ENCODE results near the gene CLIC6.

Gene CLIC6

DNA sequence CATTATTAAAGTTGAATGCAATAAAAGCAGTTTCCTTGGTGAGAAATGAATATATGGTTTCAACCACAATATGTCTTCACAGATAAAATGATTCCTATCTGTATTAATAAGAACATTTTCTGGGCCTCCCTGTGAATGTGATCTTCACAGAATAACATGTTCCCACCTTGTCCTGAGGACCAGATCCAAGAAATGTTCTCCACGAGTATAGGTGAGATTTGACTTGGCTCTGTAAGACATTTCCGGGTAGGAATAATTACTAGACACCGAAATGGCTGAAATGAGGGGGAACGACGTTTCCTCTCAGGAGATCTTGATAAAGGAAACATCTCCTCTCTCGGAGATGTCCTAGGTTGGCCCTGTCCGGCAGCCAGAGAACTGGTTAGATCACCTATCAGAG lies 61.4 kb downstream of the CLIC6 start:
- DNase-seq, result peak; percentile 14

DNA sequence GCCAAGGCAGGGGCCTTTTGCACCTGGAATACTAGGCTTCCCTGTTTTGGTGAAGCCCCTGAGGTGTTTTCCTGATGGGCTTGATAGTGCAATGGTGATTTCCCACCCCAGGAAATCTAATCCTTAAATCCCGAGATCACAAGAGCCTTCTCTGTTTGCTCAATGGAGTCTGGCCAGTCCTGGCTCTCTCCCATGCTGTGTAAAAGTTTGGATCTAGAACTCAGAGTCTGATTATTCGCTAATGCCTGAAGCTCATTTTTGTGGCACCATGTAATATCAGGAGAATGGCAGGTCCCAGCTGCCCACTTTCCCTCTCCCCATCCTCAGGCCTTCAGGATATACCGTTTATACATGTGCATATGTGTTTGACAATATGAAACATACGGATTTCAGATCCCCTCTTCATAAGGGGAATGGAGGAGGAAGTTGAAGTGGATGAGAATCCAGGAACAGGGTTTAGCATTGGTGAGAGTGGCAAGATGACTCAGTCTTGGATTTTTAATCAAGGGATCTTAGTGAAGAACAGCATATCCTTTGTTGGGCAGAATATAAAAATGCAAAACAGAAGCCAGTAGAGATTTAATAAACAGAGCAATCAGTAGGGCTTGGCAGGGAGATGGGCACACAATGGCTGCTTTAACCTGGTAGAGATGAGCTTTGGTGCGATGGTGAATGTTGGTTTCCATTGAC lies 62.1 kb downstream of the CLIC6 start:
- DNase-seq, result no peak

DNA sequence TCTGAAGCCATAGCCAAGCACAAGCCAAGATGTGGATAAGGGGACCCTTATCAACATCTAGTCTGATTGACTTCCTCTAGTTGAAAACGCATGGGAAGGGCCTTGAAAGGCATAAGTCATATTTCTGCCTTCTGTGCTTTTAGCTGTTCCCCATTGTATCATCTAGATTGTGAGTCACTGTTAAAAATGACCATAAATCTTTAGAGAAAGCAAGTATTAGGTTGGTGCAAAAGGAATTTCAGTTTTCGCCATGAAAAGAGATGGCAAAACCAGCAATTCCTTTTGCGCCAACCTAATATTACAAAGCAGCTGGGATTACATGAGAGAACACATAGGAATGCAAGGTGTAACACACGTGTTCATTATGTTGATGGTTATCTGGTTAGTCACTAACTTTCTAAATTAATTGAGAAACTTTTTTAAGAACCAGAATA lies 63.6 kb downstream of the CLIC6 start:
- DNase-seq, result peak; percentile 14

DNA sequence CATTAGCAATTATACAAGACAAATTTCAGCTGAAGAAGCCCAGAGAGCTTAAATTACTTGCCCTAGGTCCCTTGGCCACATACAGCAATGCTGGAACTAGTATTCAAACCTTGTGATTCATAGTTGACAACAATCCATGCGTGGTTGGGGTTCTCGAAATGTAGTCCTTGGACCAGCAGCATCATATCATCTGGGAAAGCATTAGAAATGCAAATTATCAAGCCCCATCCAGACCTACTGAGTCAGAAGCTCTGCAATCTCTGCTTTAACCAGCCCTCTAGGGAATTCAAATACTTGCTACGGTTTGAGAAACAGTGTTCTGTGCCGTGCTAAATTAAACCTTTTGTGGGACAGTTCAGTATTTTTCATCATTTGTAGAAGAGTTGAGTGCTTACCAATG lies 65.1 kb downstream of the CLIC6 start:
- no peak for DNase-seq

DNA sequence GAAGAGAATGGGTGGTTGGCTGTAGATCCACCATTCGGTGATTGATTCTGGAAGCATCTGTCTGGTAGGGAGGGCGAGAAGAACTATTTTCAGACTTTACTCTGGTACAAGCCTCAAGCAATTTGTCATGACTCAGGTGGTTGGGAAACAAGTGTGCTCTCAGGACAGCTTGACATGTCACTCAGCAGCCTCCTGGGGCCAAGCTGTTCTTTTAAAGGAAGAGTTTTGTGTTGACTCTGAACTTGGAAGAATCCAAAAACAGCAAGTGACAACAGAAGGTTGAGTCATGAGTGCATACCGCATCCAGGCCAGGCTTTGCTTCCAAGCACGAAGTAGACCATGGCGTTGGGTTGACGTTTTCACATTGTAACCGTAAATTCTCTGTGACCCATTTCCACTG lies 65.9 kb downstream of the CLIC6 start:
- DNase-seq, result no peak

DNA sequence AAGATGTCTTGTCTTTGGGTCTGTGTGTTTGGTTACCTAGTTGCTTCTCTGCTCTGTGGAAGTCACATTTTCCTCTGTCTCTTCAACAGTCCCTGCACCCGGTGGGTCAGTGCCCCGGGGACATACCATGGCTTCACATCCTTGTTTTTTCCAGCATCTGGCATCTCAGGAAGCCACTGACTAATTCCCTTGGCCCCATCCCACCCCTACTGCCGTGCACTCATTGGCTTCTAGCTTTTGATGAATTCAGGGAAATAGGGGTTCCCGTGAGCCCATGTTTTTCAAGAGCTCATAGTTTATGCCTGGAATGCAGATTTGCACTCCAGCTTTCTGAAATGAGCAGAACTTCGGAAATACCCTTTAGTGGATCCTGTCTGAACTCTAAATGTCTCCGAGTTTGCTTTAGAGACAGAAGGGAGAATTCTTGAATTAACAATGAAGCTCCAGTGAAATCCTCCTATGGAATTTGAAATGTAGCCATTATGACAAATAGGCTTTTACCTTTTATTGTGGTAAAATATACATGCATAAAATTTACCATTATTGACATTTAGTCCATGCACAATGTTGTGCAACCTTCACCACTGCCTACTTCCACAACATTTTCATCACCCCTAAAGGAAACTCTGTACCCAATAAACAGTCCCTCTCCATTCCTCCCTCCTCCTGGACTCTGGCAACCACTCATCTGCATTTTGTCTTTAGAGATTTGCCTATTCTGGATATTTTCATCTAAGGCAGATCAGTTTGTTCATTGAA lies 67.5 kb downstream of the CLIC6 start:
- no peak for DNase-seq

DNA sequence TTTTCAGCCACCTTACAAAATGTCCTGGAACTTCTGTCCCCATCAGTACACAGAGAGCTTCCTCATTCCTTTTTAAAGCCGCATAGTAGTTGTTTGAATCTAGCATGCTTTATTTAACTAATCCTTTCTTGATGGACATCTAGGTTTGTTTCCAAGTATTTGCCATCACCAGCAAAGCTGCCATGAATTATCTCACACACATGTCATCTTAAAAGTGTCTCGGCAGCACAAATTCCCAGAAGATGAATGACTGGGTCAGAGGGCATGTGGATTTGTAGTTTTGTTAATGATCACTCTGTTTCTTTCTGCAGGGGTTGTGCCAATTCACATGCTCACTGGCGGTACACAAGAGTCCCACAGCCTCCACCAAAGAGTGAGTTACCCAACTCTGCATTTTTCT lies 68.3 kb downstream of the CLIC6 start:
- DNase-seq, result no peak

DNA sequence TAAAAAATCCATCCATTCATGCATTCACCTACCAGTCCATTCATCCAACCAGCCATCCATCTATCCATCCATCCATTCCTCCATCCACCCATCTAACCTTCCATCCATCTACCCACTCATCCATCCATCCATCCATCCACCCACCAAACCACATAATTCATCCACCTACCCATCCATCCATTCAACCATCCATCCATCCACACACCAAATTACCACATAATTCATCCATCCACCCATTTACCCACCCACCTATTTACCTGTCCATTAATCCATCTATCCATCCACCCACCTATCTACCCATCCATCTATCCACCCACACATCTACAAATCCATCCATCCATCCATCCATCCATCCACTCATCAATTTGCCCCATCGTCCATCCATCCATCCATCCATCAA lies 71.4 kb downstream of the CLIC6 start:
- DNase-seq, result no peak

DNA sequence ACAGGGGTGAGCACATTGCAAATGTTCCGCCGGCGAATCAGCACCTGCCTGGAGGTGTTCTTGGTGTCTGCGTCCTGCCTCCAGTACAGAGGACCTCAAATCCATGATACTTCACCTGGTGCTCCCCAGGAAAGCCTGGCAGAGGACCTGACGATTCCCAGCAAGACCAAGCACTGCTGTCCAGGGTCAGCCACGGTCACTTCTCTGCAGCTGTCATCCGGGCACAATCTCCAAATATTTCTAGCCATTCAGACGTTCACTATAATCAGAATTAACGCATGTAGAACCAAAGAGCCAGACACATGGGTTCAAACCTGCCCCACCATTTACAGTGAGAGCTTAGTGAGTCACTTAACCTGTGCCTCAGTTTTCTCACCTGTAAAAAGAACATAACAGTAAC lies 74.5 kb downstream of the CLIC6 start:
- no peak for DNase-seq

DNA sequence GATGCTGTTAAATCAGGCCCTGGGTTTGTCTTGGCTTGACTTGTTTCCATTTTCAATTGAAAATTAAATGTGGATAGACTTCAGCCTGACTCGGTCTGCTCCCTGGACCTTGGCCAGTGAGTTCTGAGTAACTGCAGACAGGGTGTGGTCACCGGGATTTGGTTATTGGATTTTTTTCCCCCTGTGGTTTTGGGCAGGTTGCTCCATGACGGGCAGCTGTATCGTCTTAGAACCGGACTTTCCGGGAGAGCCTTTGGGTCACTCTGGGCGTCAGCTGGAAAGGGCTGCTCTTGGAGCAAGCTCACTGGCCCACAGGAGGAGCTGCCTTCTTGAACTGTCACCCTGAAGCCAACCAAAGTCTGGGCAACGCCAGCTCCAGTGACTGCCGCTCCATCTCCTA lies 75.0 kb downstream of the CLIC6 start:
- DNase-seq, result no peak

DNA sequence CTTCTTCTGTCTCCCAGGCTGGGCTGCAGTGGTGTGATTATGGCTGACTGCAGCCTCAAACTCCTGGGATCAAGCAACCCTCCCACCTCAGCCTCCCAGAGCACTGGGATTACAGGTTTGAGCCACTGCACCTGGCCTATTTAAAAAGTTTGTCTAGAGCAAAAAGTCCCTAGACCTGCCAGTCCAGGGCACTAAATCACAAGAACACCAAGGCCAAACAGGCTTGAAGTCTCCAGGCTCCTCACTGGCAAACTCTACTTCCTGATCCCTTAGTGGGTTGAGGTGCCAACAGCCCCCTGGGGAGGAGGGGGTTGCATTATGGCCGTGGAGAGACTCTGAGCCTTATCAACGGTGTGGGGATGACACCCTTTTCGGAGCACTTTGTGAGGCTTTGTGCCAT lies 76.0 kb downstream of the CLIC6 start:
- no peak for DNase-seq

DNA sequence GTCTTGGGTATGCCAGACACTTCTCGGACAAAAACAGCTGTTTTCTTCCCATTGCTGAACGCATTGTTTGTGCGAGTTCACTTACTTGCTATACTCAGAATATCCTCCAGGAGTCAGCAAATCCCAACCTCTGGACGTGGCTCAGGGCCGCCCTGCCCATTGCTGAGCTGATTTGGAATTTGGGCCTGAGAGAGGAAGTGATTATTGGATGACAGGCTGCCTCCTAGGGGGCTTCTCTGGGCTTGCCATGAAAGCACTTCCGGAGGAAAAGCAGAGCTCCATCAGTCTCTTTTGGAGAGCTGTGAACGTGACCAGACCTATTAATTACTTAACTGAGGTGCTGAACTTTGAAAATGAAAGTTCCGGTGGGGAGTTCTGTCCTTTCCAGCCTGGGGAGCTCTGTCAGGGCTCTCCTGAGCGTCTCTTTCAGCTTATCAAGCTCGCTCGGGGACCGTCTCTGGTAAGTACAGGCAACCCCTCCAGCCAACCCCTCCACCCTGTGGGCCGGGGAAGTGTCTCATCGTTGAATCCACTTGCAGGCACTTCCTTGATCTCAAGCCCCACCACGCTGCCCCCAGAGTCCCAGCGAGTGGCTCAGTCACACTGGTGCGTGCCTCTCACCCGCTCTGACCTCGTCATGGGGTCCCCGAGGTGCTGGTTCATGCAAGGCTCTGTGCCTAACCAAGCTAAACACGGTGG lies 76.9 kb downstream of the CLIC6 start:
- DNase-seq, result peak; percentile 95

DNA sequence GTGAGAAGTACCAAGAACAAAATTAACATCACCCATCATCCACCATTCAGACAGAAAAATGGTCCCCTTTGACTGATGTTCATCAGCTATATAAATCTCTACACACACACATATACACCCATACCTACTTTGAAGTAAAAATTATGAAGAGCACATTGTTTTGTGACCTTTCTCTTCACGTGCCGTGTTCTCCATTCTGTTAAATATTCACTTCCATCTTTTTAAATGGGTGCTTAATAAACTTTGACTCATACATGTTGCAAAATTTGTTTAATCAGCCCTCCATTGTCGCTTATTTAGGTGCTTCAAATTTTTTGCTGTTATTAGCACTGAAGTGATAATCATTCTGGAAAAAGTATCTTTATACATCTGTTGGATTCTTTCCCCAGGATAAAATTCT lies 80.1 kb downstream of the CLIC6 start:
- no peak for DNase-seq

DNA sequence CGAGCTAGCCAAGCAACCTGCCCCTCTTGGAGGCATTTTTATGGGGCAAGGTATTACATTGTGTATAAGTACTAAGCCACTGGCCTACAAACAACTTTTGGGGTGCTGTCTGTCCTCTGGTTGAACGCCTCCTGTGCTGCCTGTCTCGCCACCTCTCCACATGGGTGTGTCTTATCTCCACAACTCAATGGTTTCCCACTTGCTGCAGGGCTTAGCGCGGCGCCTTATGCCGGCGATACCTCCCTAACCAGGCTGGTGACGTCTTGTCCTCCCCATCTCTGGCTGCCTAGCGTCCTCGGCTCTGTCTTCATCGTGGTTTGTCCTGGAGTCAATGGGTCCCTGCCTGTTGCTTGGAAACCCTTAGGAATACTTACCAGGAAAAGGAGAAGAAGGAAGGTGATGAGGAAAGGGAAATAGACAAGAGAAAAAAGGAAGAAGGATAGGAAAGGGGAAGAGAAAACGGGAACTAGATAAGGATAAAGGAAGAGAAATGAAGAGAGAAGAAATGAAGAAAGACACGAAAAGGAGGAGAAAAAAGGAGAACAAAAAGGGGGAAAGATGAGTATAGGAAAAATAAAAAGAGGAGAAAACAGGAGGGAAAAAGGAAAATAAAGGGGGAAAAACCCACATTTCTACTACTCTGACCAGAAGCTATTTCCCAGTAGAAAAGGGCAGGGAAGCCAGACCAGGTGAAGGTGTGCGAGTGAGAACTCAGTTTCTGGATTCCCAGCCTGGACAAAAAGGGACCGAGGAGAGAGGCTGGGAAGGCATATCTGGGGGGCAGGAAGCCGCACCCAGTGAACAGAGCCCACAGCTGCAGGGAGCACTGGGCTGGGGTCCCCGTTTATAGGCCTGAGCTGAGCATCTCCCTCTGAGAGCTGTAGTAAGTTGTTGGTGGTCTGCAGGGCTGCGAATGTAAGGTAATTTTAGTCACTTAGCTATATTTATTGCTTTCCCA lies 86.2 kb downstream of the CLIC6 start:
- DNase-seq, result no peak

DNA sequence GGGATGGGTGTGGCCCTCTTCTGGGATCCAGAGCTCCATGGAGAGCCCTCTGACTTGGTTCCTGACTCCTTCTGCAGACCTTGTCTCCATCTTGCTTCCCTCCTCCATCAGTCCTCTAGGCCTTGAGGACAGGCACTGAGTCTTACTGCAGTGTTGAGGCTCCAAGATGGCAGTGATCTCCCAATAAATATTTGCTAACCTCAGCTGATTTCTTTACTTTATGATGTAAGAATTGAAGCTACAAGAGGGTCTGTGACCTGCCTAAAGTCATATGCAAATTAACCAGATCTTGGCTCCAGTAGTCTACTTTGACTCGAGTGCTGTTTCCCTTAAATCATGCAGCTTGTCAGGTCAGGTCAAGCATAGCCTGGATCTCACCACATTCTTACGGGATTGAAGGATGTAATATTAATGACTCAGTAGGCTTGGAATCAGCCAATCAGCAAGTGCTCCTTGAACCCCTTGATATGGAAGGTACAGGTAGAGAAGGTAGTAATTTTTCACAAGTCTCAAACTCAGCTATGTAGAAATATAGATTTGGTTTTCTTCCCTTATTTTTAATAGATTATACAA lies 93.0 kb downstream of the CLIC6 start:
- DNase-seq, result no peak

DNA sequence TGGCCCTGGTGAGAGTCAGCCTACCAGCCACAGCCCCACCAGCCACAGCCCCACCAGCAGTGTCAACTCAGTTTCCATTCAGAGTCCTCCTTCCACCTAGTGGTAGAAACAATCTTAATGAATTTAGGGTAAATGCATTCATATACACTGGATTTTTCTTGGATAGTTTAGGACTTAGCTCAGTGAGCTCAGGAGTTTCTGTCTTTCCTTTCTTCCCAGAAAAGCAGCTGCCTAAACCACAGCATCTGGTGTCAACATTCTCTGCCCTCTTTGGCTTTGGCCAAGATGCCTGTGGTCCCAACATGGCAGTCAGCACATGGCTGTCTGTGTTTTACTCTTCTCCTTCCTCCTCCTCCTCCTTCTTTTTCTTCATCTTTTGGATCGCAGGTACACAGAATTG lies 94.0 kb downstream of the CLIC6 start:
- no peak for DNase-seq

DNA sequence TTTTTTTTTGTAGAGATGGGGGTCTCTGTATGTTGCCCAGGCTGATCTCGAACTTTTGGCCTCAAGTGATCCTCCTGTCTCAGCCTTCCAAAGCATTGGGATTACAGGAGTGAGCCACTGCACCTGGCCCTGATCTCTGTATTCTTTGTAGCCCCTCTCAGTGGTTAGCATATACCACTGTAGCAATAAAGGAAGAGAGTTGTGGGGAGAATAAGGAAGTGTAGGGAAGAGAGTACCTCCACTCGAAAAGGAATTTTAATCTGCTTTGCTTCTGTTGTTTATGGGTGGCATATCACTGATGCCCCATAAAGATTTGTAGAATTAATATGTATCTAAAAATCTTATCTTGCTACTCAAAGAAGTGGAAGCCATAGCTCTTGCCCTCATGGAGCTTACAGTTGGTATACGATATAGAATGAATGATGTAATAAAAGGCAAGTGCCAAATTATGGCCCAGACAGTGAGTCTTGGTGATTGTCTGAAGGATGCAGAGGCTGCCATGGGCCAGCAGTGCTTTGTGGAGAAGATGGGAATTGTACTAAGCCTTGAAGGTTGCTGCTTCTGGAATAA lies 96.0 kb downstream of the CLIC6 start:
- no peak for DNase-seq

DNA sequence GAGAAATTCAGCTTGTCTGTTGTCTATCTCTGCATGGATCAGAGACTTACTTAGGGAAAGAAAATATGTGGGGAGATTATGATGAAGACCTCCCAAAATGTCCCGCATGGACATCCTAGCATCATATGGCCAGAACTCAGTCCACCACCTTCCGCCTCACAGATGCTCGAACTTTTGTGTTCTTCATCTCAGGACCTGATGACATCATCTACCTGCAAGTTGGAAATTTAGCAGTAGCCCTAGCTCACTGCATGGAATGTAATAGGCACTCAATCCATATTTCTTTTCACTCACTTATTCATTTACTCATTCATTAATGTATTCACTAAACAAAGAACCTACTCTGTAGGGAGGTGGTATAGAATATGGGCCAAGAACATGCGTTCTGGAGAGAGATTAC lies 96.8 kb downstream of the CLIC6 start:
- DNase-seq, result no peak

DNA sequence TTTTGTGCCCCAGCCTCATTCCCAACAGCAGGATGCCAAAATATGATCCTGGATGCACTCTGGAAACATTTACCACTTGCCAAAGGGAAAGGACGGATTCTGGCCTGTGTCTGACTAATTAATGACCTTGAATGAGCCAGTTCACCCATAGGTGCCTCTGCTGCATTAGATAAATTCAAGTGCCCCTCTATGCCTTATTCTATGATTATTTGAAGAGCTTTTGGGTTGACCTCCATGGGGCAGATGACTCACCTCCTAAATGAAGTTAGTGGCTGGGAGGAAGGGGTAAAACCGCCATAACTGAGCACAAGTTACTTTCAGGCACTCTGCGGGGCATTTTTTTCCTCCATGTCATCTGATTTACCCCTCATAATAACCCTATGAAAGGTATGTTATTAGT lies 98.1 kb downstream of the CLIC6 start:
- DNase-seq, result no peak
